Measurements from ENCODE around the gene VCL. TPM values are rescaled to one million over a fixed set of nuclear protein-coding genes. Genes with fewer than 3 reads are reported as not detected.
A peak's percentile ranks its signal among the peaks of the same experiment; 100 is the strongest.

The VCL gene
- total RNA-seq, 1 experiment from 2014 or later: 382 TPM

- H3K9me2 ChIP-seq (replicated peaks; ENCODE audit: low read length): no peaks in the 10 kb centered on the region
- no peak overlapping the region for H3K9ac ChIP-seq (ENCODE audit: low read length)
- H3K27ac ChIP-seq (ENCODE audit: low read length): no peak overlapping the region
- no peak overlapping the region for H3K4me3 ChIP-seq (ENCODE audit: low read length)
- H3K9me3 ChIP-seq (ENCODE audit: low read length): no peaks in the 10 kb centered on the region
- H4K20me1 ChIP-seq (ENCODE audit: low read length): peaks cover 11% of the 10 kb centered on the region
- no peak overlapping the region for H3K4me2 ChIP-seq (ENCODE audit: low read length)
- peaks cover 94% of the 10 kb centered on the region for H3K36me3 ChIP-seq (ENCODE audit: low read depth, low read length)
- H3K27me3 ChIP-seq (ENCODE audit: low read length): no peaks in the 10 kb centered on the region
- H3K79me2 ChIP-seq (ENCODE audit: low read length): 0 out of 2 replicates have a peak, but pooled peaks cover 9% of the 10 kb centered on the region
- BruUV-seq (replicated peaks): no TSS peak
- no peak for DNase-seq
- no peak overlapping the region for H2AFZ ChIP-seq (ENCODE audit: low read length)
- H3F3A ChIP-seq (ENCODE audit: low read length, unreplicated experiment): peaks cover 8% of the 10 kb centered on the region
- H3K4me1 ChIP-seq (ENCODE audit: insufficient read depth, low read length): no peaks in the 10 kb centered on the region; the same call in 1 of the 2 replicates
- CTCF ChIA-PET: interaction anchor here (0.6 kb wide), 1 partner anchor 15 kb away, joined by 4 read pairs; no protein-coding TSS in a partner anchor
- POLR2A ChIA-PET (ENCODE audit: unreplicated experiment): interaction anchor here (0.6 kb wide), 3 partner anchors 29 to 242 kb away, joined by 5 read pairs; no protein-coding TSS in a partner anchor
- no peak for ATAC-seq
- intact Hi-C loops (cut with micrococcal nuclease): no loop called here
- no peak for TF ChIP-seq EZH2phosphoT487 (IDR thresholded peaks at IDR 0.05; ENCODE audit: borderline replicate concordance, low read length)
- TF ChIP-seq CTCF (conservative IDR thresholded peaks at IDR 0.05; ENCODE audit: low read depth, low read length): no peak
- no peak for TF ChIP-seq EZH2 (IDR thresholded peaks at IDR 0.05; ENCODE audit: low read length, unreplicated experiment)
Observed at GRCh38 chr10:74109452-74109851, 111.5 kb downstream of the VCL start.

GRCh38 chr10:74110120-74110519 is 112.2 kb downstream of the VCL start:
- DNase-seq: no peak
- Histone ChIP-seq H3K79me2 (ENCODE audit: low read length) (0 out of 2 replicates have a peak, but pooled peaks cover 9% of the 10 kb centered on the region), H3K4me3 (ENCODE audit: low read length) (no peak overlapping the region), H3K27ac (ENCODE audit: low read length) (no peak overlapping the region), H3F3A (ENCODE audit: low read length, unreplicated experiment) (peaks cover 8% of the 10 kb centered on the region), H4K20me1 (ENCODE audit: low read length) (peaks cover 11% of the 10 kb centered on the region), H3K4me1 (ENCODE audit: insufficient read depth, low read length) (no peaks in the 10 kb centered on the region; the same call in 1 of the 2 replicates), H3K9ac (ENCODE audit: low read length) (no peak overlapping the region), H3K36me3 (ENCODE audit: low read depth, low read length) (peaks cover 94% of the 10 kb centered on the region), H3K27me3 (ENCODE audit: low read length) (no peaks in the 10 kb centered on the region), H2AFZ (ENCODE audit: low read length) (no peak overlapping the region), H3K4me2 (ENCODE audit: low read length) (no peak overlapping the region), H3K9me3 (ENCODE audit: low read length) (no peaks in the 10 kb centered on the region), H3K9me2 (replicated peaks; ENCODE audit: low read length) (no peaks in the 10 kb centered on the region)
- BruUV-seq (replicated peaks): TSS peak; percentile 1
- ChIA-PET CTCF (no interaction called here), POLR2A (ENCODE audit: unreplicated experiment) (interaction anchor here (0.5 to 0.7 kb wide), 3 partner anchors 9 to 37 kb away, joined by 3 to 4 read pairs (median 3); no protein-coding TSS in a partner anchor)
- no peak for ATAC-seq
- TF ChIP-seq CTCF (conservative IDR thresholded peaks at IDR 0.05; ENCODE audit: low read depth, low read length) (no peak), EZH2phosphoT487 (IDR thresholded peaks at IDR 0.05; ENCODE audit: borderline replicate concordance, low read length) (no peak), EZH2 (IDR thresholded peaks at IDR 0.05; ENCODE audit: low read length, unreplicated experiment) (no peak)
- intact Hi-C loops (cut with micrococcal nuclease): no loop called here

- Histone ChIP-seq H3K4me1 (ENCODE audit: insufficient read depth, low read length) (no peaks in the 10 kb centered on the region; the same call in 1 of the 2 replicates), H3K9ac (ENCODE audit: low read length) (no peak overlapping the region), H3K9me2 (replicated peaks; ENCODE audit: low read length) (no peaks in the 10 kb centered on the region), H2AFZ (ENCODE audit: low read length) (no peak overlapping the region), H3K27ac (ENCODE audit: low read length) (no peak overlapping the region), H3K27me3 (ENCODE audit: low read length) (no peaks in the 10 kb centered on the region), H3K9me3 (ENCODE audit: low read length) (no peaks in the 10 kb centered on the region), H4K20me1 (ENCODE audit: low read length) (peaks cover 11% of the 10 kb centered on the region), H3K79me2 (ENCODE audit: low read length) (0 out of 2 replicates have a peak, but pooled peaks cover 9% of the 10 kb centered on the region), H3K4me2 (ENCODE audit: low read length) (no peak overlapping the region), H3K4me3 (ENCODE audit: low read length) (no peak overlapping the region), H3K36me3 (ENCODE audit: low read depth, low read length) (peaks cover 94% of the 10 kb centered on the region), H3F3A (ENCODE audit: low read length, unreplicated experiment) (peaks cover 15% of the 10 kb centered on the region)
- DNase-seq (no peak), ATAC-seq (no peak)
- CTCF ChIA-PET: no interaction called here
- POLR2A ChIA-PET (ENCODE audit: unreplicated experiment): interaction anchor here (0.5 kb wide), 1 partner anchor 714 kb away, joined by 9 read pairs; no protein-coding TSS in a partner anchor
- BruUV-seq (replicated peaks): no TSS peak
- intact Hi-C loops (cut with micrococcal nuclease): no loop called here
- TF ChIP-seq EZH2phosphoT487 (IDR thresholded peaks at IDR 0.05; ENCODE audit: borderline replicate concordance, low read length) (no peak), EZH2 (IDR thresholded peaks at IDR 0.05; ENCODE audit: low read length, unreplicated experiment) (no peak), CTCF (conservative IDR thresholded peaks at IDR 0.05; ENCODE audit: low read depth, low read length) (no peak)
Observed at GRCh38 chr10:74111799-74112198, 113.9 kb downstream of the VCL start.
